Prostate gland (tissue), 2 donors: ENCODE results near the gene TARDBP. TPM values are rescaled to one million over a fixed set of nuclear protein-coding genes. Genes with fewer than 3 reads are reported as not detected.
"Not testable (repeated sequence)": the region's sequence is repeated elsewhere in the genome, so short reads cannot be mapped to it uniquely, and the experiment has no call there.

Source experiments
- DNase-seq: peaks from one replicate; pipeline ENCODE4 v3.0.0-alpha.2; 2019; ENCODE audit warnings: low spot score
- H3K27ac ChIP-seq, 2 donors: fragments of 200-600 bp; sonication (generic); 2 replicates each; pipeline ENCODE4 v1.5.1; 2017 to 2019
- H3K27me3 ChIP-seq: fragments of 200-600 bp; sonication (generic); replicated peaks from 2 replicates; pipeline ENCODE4 v1.5.1; 2019; ENCODE audit not compliant: insufficient read depth
- H3K36me3 ChIP-seq, 2 donors: fragments of 200-600 bp; sonication (generic); 1 replicate in 1 of 2; 2 replicates in 1 of 2; pipeline versions ENCODE4 v1.5.1 to v1.8.1; 2017 to 2019
- H3K4me1 ChIP-seq: fragments of 200-600 bp; sonication (generic); replicated peaks from 2 replicates; pipeline ENCODE4 v1.5.1; 2019
- H3K4me3 ChIP-seq, 2 donors: fragments of 200-600 bp; sonication (generic); 2 replicates each; pipeline ENCODE4 v1.5.1; 2017 to 2019
- H3K9me3 ChIP-seq: fragments of 200-600 bp; sonication (generic); 2 replicates; pipeline ENCODE4 v1.5.1; 2017
- CTCF ChIP-seq, 4 experiments: fragments of 200-600 bp in 2 of 4; fragments of 450-650 bp in 2 of 4; sonication (generic) in 2 of 4; IDR thresholded peaks; 1 replicate in 3 of 4; 2 replicates in 1 of 4; pipeline ENCODE4 v1.5.1; 2016 to 2019; ENCODE audit warnings: antibody characterized with exemption in 4 of 4, mild to moderate bottlenecking in 2 of 4, moderate library complexity in 2 of 4
- POLR2A ChIP-seq: fragments of 450-650 bp; IDR thresholded peaks from one replicate; pipeline ENCODE4 v1.6.1; 2016; ENCODE audit warnings: antibody characterized with exemption, mild to moderate bottlenecking
- POLR2AphosphoS5 ChIP-seq: sonication (generic); formaldehyde crosslinking; IDR thresholded peaks from one replicate; pipeline ENCODE4 v1.6.1; 2017; ENCODE audit warnings: antibody characterized with exemption
- WGBS: methylation state at CpG from one replicate; pipeline ENCODE4 v1.1.5; 2018; 5-methylcytosine and 5-hydroxymethylcytosine counted together
- intact Hi-C: fragments of 100-400 bp; cut with DNase I; formaldehyde crosslinking; loops from one replicate; pipeline ENCODE4 v1.14.2; 2022
- total RNA-seq, 2 donors: library from RNA; depleted of rRNA; stranded (reverse); fragments of >200 nt; gene quantifications; one replicate each; pipeline ENCODE4 v1.1.0, GENCODE V29; 2016

The TARDBP gene
- total RNA-seq, 2 donors from 2014 or later: 93.7 to 151 TPM

- intact Hi-C loops: no loop called here
- Histone ChIP-seq H3K27me3 (no peaks in the 10 kb centered on the region), H3K4me3 (no peak overlapping the region), H3K27ac (no peak overlapping the region), H3K4me1 (no peaks in the 10 kb centered on the region), H3K9me3 (no peaks in the 10 kb centered on the region), H3K36me3 (no peaks in the 10 kb centered on the region)
- no peak for DNase-seq
- 83% methylated on average over 7 of the region's 7 CpGs for WGBS
- no peak for TF ChIP-seq POLR2A
- TF ChIP-seq POLR2AphosphoS5: no peak
- no peak for TF ChIP-seq CTCF (IDR thresholded peaks at IDR 0.05)
Observed at GRCh38 chr1:10986525-10986890, 25.9 kb upstream of the TARDBP start.

DNA sequence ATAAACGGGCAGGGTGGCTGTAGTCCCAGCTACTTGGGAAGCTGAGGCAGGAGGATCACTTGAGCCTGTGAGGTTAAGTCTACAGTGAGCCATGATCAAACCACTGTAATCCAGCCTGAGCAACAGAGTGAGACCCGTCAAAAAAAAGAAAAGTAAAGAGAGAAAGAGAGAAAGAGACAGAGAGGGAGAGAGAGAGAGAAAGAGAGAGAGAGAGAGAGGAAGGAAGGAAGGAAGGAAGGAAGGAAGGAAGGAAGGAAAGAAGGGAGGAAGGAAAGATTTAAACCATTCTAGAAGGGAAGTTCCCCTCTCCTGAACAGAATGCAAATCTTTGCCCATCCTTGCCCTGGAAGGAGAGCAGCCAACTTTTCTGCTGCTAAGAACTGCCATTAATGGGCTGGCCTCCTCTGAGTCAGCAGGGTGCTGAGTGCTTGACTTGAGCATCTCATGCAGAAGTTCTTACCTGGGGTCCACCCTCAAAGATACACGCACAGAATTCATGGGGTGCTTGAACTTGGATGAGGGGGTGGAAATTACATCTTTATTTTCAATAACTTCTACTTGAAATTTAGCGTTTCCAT is 24.5 kb upstream of the TARDBP start:
- Histone ChIP-seq H3K27me3 (no peaks in the 10 kb centered on the region), H3K36me3 (no peaks in the 10 kb centered on the region), H3K4me1 (no peaks in the 10 kb centered on the region), H3K4me3 (no peak overlapping the region), H3K9me3 (no peaks in the 10 kb centered on the region), H3K27ac (no peak overlapping the region)
- WGBS: 83% methylated on average over 4 of the region's 4 CpGs
- intact Hi-C loops: no loop called here
- DNase-seq: no peak
- TF ChIP-seq POLR2AphosphoS5 (no peak), POLR2A (no peak), CTCF (IDR thresholded peaks at IDR 0.05) (no peak)

DNA sequence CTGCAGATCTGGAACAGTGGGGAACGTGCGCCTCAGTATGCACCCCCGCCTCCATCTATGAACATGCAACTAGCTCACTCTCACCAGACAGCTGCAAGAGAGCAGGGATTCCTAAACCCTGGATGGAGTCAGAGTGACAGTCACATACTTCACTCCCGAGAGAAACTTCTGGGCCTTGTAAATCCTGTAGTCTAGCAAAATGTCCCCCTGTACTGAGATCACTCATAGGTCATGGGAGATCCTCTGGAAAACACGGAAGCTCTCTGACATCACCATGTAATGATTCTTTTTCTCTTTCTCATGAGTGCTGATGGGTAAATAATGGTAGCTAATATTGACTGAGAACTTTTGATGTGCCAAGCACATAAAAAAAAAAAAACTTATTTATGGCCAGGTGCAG is 23.4 kb upstream of the TARDBP start:
- no peaks in the 10 kb centered on the region for H3K4me1 ChIP-seq
- H3K27ac ChIP-seq: no peak overlapping the region
- 77% methylated on average over 5 of the region's 5 CpGs for WGBS
- DNase-seq: no peak
- H3K36me3 ChIP-seq: no peaks in the 10 kb centered on the region
- no peaks in the 10 kb centered on the region for H3K9me3 ChIP-seq
- H3K27me3 ChIP-seq: no peaks in the 10 kb centered on the region
- no peak overlapping the region for H3K4me3 ChIP-seq
- TF ChIP-seq POLR2AphosphoS5: no peak
- no peak for TF ChIP-seq CTCF (IDR thresholded peaks at IDR 0.05)
- no peak for TF ChIP-seq POLR2A
- intact Hi-C loops: no loop called here

GRCh38 chr1:10989920-10990516 is 22.4 kb upstream of the TARDBP start:
- H3K27ac ChIP-seq, H3K9me3 ChIP-seq, H3K36me3 ChIP-seq, intact Hi-C loops, H3K4me1 ChIP-seq, H3K4me3 ChIP-seq, DNase-seq, H3K27me3 ChIP-seq: not testable (repeated sequence)
- WGBS: 59% methylated on average over 6 of the region's 6 CpGs

DNA sequence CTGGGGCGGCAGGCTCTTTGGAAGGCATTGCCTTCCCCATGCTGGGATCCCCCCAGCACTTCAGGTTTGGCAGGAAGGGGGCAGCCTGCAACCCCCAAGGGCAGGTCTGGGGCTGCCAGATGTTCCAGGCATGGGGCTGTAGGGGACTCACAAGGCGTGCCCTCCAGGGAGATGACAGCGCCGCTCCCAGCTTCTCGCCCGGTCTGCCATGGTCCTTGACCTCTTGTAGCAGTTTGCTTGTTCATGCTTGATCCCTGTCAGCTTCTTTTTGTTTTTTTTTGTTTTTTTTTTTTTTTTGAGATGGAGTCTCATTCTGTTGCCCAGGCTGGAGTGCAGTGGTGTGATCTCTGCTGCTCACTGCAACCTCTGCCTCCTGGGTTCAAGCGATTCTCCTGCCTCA is 21.6 kb upstream of the TARDBP start:
- no peak for DNase-seq
- WGBS: 98% methylated on average over 7 of the region's 7 CpGs
- Histone ChIP-seq H3K27me3 (no peaks in the 10 kb centered on the region), H3K27ac (no peak overlapping the region), H3K4me1 (no peaks in the 10 kb centered on the region), H3K36me3 (no peaks in the 10 kb centered on the region), H3K4me3 (no peak overlapping the region), H3K9me3 (no peaks in the 10 kb centered on the region)
- intact Hi-C loops: no loop called here
- TF ChIP-seq POLR2AphosphoS5 (no peak), POLR2A (no peak)

DNA sequence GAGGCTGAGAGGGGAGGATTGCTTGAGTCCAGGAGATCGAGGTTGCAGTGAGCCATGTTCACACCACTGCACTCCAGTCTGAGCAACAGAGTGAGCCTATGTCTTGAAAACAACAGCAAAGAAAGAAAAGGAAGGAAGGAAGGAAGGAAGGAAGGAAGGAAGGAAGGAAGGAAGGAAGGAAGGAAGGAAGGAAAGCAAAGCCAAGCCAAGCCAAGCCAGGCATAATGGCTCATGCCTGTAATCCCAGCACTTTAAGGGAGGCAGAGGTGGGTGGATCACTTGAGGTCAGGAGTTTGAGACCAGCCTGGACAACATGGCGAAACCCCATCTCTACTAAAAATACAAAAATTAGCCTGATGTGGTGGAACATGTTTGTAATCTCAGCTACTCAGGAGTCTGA is 20.4 kb upstream of the TARDBP start:
- DNase-seq, H3K4me1 ChIP-seq, intact Hi-C loops, H3K36me3 ChIP-seq, H3K9me3 ChIP-seq, H3K4me3 ChIP-seq, H3K27ac ChIP-seq, H3K27me3 ChIP-seq: not testable (repeated sequence)
- 94% methylated on average over 2 of the region's 2 CpGs for WGBS
